HG03432 (cell line): ENCODE results near the gene MED13.
"Not testable (repeated sequence)": the region's sequence is repeated elsewhere in the genome, so short reads cannot be mapped to it uniquely, and the experiment has no call there.

Source experiments
- ATAC-seq: cut with Tn5 transposase; IDR thresholded peaks from one replicate; pipeline ENCODE4 v1.9.1; 2021; ENCODE audit warnings: mild to moderate bottlenecking, moderate library complexity; ENCODE audit not compliant: unreplicated experiment

MED13 gene

GRCh38 chr17:61997664-61998063 is 67.4 kb downstream of the MED13 start:
- ATAC-seq = no peak

GRCh38 chr17:61996916-61997605 is 68.0 kb downstream of the MED13 start:
- no peak for ATAC-seq

GRCh38 chr17:61989509-61989908 is 75.6 kb downstream of the MED13 start:
- no peak for ATAC-seq

- no peak for ATAC-seq
Measured at GRCh38 chr17:61986898-61987297, 78.2 kb downstream of the MED13 start.

GRCh38 chr17:61984821-61985220 is 80.3 kb downstream of the MED13 start:
- no peak for ATAC-seq

GRCh38 chr17:61981323-61981722 is 83.8 kb downstream of the MED13 start:
- no peak for ATAC-seq

- no peak for ATAC-seq
Measured at GRCh38 chr17:61980535-61980934, 84.5 kb downstream of the MED13 start.

GRCh38 chr17:61974115-61974514 is 91.0 kb downstream of the MED13 start:
- ATAC-seq = no peak

- no peak for ATAC-seq
Measured at GRCh38 chr17:61972311-61972710, 92.8 kb downstream of the MED13 start.

GRCh38 chr17:61970030-61970429 is 95.0 kb downstream of the MED13 start:
- no peak for ATAC-seq

GRCh38 chr17:61968757-61969156 is 96.3 kb downstream of the MED13 start:
- ATAC-seq = no peak

GRCh38 chr17:61967729-61968128 is 97.3 kb downstream of the MED13 start:
- no peak for ATAC-seq

GRCh38 chr17:61966191-61966590 is 98.9 kb downstream of the MED13 start:
- ATAC-seq = no peak

- no peak for ATAC-seq
Measured at GRCh38 chr17:61955619-61956018, 109.5 kb downstream of the MED13 start.

GRCh38 chr17:61947367-61948078 is 117.6 kb downstream of the MED13 start:
- ATAC-seq = no peak

- no peak for ATAC-seq
Measured at GRCh38 chr17:61946359-61946758, 118.7 kb downstream of the MED13 start.

- no peak for ATAC-seq
Measured at GRCh38 chr17:61943117-61943516, 122.0 kb downstream of the MED13 start.

GRCh38 chr17:61942085-61942484 is 123.0 kb downstream of the MED13 start:
- no peak for ATAC-seq

- no peak for ATAC-seq
Measured at GRCh38 chr17:61928101-61928436, 137.0 kb downstream of the MED13 start.

GRCh38 chr17:61927208-61928100 is 137.6 kb downstream of the MED13 start, which contains the start of gene INTS2:
INTS2 (minus strand) TSS chr17:61927982; CDS start chr17:61926644, 1,338 bp downstream.
- ATAC-seq = peak; percentile 87

- no peak for ATAC-seq
Measured at GRCh38 chr17:61926826-61927207, 138.3 kb downstream of the MED13 start.

GRCh38 chr17:61915162-61915561 is 149.9 kb downstream of the MED13 start:
- ATAC-seq = not testable (repeated sequence)
